Right lobe of liver (tissue), 4 donors: Measurements from ENCODE around the gene WFDC1.

Experiments
- POLR2A ChIP-seq: fragments of 450-650 bp; IDR thresholded peaks from one replicate; pipeline ENCODE4 v1.6.1; 2017; ENCODE audit warnings: antibody characterized with exemption, mild to moderate bottlenecking
- TF ChIP-seq, protein P1 (sequence below), 4 donors: fragments of 200-600 bp in 3 of 4; fragments of 450-650 bp in 1 of 4; IDR thresholded peaks; one replicate each; pipeline versions ENCODE4 v1.5.1 to v1.8.0; 2016 to 2022; ENCODE audit warnings: antibody characterized with exemption in 4 of 4, mild to moderate bottlenecking in 2 of 4
- donor health status: DM: no; HTN: no; CAD: no.
- donor health status: DM: no; HTN: no; CAD: no.
- donor health status: DM: no; HTN: yes; CAD: no.

DNA sequence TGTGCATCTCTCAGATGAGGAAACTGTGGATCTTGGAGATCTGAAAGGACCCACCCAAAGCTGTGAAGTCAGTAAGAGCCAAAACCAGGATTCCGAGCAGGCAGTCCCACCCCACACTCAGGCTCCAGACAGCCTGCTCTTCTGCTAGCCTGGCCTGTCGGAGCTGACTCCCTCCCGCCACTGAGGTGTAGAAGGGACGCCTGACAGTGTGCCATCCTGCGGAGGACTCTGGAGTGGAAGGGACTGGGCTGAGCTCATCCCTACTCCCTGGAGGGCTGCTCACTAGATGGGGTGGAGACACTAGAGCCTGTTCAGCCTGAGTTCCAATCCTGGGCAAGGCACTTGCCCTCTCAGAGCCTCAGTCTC lies 36.0 kb downstream of the WFDC1 start:
- TF ChIP-seq, protein P1, sequence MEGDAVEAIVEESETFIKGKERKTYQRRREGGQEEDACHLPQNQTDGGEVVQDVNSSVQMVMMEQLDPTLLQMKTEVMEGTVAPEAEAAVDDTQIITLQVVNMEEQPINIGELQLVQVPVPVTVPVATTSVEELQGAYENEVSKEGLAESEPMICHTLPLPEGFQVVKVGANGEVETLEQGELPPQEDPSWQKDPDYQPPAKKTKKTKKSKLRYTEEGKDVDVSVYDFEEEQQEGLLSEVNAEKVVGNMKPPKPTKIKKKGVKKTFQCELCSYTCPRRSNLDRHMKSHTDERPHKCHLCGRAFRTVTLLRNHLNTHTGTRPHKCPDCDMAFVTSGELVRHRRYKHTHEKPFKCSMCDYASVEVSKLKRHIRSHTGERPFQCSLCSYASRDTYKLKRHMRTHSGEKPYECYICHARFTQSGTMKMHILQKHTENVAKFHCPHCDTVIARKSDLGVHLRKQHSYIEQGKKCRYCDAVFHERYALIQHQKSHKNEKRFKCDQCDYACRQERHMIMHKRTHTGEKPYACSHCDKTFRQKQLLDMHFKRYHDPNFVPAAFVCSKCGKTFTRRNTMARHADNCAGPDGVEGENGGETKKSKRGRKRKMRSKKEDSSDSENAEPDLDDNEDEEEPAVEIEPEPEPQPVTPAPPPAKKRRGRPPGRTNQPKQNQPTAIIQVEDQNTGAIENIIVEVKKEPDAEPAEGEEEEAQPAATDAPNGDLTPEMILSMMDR (IDR thresholded peaks at IDR 0.05), result no peak
- no peak for TF ChIP-seq POLR2A
